IPS-20b (cell line): Measurements from ENCODE around the gene SPATS1.
A peak's percentile ranks its signal among the peaks of the same experiment; 100 is the strongest.

Experiments
- H3K27ac ChIP-seq: one replicate; pipeline ENCODE4 v1.5.1; 2013; ENCODE audit warnings: low read length
- H3K27me3 ChIP-seq: 2 replicates; pipeline ENCODE4 v1.6.1; 2013; ENCODE audit warnings: mild to moderate bottlenecking, low read length, inconsistent platforms; ENCODE audit not compliant: insufficient read depth
- H3K36me3 ChIP-seq: 2 replicates; pipeline ENCODE4 v1.6.1; 2013; ENCODE audit warnings: low read depth, mild to moderate bottlenecking, inconsistent platforms, low read length, moderate library complexity; ENCODE audit not compliant: insufficient read depth
- H3K4me1 ChIP-seq: 2 replicates; pipeline ENCODE4 v1.6.1; 2013; ENCODE audit warnings: mild to moderate bottlenecking, control low read depth, inconsistent platforms, low read length, moderate library complexity; ENCODE audit not compliant: insufficient read depth
- H3K4me3 ChIP-seq: 2 replicates; pipeline ENCODE4 v1.5.1; 2013; ENCODE audit warnings: mild to moderate bottlenecking, low read length, inconsistent platforms
- H3K9ac ChIP-seq: 2 replicates; pipeline ENCODE4 v1.6.1; 2013; ENCODE audit warnings: low read depth, mild to moderate bottlenecking, inconsistent platforms, low read length, moderate library complexity
- H3K9me3 ChIP-seq: 2 replicates; pipeline ENCODE4 v1.6.1; 2013; ENCODE audit warnings: mild to moderate bottlenecking, low read depth, low read length, inconsistent platforms; ENCODE audit not compliant: insufficient read depth

Gene SPATS1, protein sequence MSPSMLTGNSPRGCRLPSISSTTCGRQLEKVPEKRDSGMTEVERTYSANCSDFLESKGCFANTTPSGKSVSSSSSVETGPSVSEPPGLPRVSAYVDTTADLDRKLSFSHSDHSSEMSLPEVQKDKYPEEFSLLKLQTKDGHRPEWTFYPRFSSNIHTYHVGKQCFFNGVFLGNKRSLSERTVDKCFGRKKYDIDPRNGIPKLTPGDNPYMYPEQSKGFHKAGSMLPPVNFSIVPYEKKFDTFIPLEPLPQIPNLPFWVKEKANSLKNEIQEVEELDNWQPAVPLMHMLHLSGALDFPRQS

DNA sequence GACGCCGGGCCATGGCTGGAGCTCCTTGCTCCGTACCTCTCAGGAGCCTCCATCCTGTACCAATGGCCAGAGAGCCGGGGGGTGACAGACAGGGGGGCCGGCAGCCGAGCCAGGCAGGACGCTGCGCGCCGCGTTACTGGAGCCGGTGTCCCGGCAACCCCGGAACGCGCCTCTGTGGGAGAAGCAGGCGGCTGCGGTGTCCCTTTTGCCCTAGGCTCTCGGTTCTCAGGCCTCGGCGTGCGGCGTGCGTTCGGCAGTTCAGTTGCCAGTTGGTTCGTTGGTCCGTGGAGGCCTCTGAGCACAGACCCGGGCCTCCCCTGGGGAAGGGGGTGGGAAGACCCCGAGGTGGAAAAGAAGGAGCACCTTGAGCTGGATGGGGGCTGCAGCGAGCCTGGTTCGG lies at the start of gene SPATS1:
TSS of gene SPATS1 (plus strand) at position 162 of the 400 bp plus-strand sequence. CDS start 446 bp downstream, outside the sequence.
- Histone ChIP-seq H3K9me3 (no peaks in the 10 kb centered on the region), H3K36me3 (no peaks in the 10 kb centered on the region), H3K4me1 (no peaks in the 10 kb centered on the region), H3K27me3 (peaks cover 21% of the 10 kb centered on the region), H3K4me3 (no peak within 1 kb of the TSS), H3K27ac (no peak within 1 kb of the TSS), H3K9ac (no peak within 1 kb of the TSS)

- Histone ChIP-seq H3K27ac (no peak overlapping the region), H3K27me3 (peaks cover 75% of the 10 kb centered on the region), H3K36me3 (no peaks in the 10 kb centered on the region), H3K9ac (no peak overlapping the region), H3K4me1 (no peaks in the 10 kb centered on the region; the same call in 1 of the 2 replicates), H3K9me3 (no peaks in the 10 kb centered on the region), H3K4me3 (no peak overlapping the region)
Observed at GRCh38 chr6:44292661-44293365, 49.6 kb upstream of the SPATS1 start.

DNA sequence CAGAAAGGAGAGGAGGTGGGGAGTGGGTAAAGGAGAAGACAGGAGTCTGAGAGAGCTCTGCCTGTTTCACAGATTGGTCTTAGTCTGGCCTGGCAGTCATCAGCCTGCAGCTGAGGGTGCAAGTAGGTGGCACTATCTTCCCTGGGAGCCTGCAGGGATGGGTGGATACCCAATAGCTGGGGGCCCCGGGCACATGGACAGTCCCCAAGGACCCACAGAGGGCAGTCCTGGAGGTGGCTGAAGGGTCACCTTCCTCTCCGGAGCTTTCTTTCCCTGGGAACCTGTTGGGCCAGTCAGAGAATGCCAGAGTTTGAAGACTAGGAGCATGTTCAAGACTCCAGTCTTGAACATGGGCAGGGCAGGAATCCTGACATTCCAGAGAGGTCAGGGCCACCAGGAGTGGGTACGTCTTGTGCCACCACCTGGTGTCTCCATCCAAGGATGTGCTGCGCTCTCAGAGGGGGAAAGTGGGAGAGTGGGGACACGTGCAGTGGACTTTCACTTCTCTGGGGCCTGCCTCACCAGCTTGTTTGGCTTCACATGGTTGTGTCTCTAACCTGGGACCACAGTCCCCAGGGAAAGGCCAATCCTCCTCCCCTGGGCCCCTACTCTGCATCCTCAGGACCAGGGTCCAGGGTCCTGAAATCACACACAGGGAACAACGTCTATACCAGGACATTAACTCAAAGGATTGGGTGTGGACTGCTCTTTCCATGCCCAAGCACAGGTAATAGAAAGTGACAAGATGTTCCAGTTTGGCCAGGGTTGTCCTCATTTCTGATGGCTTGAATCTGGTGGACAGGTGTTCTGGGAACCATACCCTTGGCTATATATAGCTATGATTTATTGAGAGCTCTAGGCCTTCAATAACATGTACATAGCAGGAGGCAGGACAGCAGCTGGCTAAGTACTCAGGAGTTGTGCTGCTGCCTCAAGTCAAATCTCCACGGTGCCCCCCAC lies 47.3 kb upstream of the SPATS1 start:
- H3K27ac ChIP-seq: no peak overlapping the region
- no peak overlapping the region for H3K4me3 ChIP-seq
- H3K27me3 ChIP-seq: peaks cover 69% of the 10 kb centered on the region
- H3K4me1 ChIP-seq: no peaks in the 10 kb centered on the region; the same call in 1 of the 2 replicates
- no peaks in the 10 kb centered on the region for H3K9me3 ChIP-seq
- no peak overlapping the region for H3K9ac ChIP-seq
- H3K36me3 ChIP-seq: peaks cover 1% of the 10 kb centered on the region

GRCh38 chr6:44297063-44298038 lies 45.1 kb upstream of the SPATS1 start:
- Histone ChIP-seq H3K27ac (no peak overlapping the region), H3K4me1 (no peaks in the 10 kb centered on the region; the same call in 1 of the 2 replicates), H3K9me3 (no peaks in the 10 kb centered on the region), H3K36me3 (peaks cover 24% of the 10 kb centered on the region), H3K27me3 (peaks cover 48% of the 10 kb centered on the region), H3K4me3 (peak overlapping the region; percentile 79), H3K9ac (peak overlapping the region; percentile 65; the same call in 1 of the 2 replicates)

DNA sequence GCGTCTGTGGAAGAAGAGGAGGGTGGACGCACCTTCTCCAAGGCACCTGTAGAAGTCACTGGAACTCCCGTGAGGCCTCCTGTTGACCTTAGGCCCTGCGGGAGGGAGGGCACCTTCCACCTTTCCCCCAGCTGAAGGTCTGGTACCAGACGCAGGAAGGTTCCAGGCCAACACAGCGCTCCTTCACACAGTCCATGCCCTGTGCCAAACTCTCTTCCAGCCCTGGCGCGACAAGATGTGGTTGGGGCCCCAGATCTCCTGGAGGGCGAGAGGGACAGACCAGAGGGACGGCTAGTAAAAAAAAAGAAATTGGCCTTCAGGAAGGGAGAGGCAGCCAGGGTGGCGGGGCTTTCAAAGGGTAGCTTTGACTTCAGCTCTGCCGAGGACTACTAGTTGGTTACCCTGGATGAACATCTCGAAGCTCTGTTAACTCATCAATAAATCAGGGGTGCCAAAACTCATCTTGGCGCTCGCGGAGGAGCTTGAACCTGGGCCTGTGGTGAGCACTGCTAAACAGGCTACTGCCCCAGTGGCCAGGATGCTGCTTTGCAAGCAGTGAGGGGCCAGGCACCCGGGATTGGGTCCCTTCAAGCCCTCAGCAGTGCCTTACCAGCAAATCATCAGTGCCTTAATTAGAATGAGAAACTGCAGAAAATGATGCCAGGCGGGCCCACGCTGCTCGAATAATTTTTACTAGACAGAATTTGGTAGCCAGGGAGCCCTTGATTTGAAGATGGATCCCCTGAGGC lies 44.2 kb upstream of the SPATS1 start:
- Histone ChIP-seq H3K27ac (no peak overlapping the region), H3K27me3 (peaks cover 42% of the 10 kb centered on the region), H3K4me3 (peak overlapping the region; percentile 79), H3K9ac (peak overlapping the region; percentile 65; the same call in 1 of the 2 replicates), H3K36me3 (peaks cover 32% of the 10 kb centered on the region), H3K4me1 (no peaks in the 10 kb centered on the region; the same call in 1 of the 2 replicates), H3K9me3 (no peaks in the 10 kb centered on the region)

GRCh38 chr6:44298864-44299263 lies 43.6 kb upstream of the SPATS1 start:
- Histone ChIP-seq H3K27ac (no peak overlapping the region), H3K27me3 (peaks cover 42% of the 10 kb centered on the region), H3K9ac (no peak overlapping the region), H3K4me3 (no peak overlapping the region), H3K4me1 (no peaks in the 10 kb centered on the region; the same call in 1 of the 2 replicates), H3K36me3 (peaks cover 39% of the 10 kb centered on the region), H3K9me3 (no peaks in the 10 kb centered on the region)

DNA sequence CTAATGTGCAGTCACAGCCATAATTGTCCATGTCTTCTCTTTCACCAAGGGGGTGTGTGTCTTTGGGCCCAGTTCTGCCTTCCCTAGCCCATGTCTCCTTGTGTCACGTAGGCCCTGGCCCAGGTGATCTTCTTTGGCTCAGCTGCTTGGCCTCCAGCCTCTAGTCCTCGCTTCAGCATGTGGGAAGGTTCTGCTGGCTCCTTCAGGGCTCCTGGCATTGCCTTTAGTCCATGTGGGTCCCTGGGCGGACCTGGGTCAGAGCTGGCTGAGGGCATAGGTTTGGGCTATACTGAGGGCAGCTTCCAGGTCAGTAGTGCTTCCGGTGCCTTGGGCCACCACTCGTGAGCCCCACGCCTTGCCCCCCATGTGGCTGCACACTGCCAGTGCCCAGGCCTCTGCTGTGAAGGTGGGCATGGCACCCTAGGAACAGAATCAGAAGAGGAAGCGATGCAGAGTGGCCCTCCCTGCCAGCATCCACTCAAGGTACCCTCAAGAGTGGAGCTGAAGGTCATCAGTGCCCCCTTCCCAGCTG lies 42.1 kb upstream of the SPATS1 start:
- Histone ChIP-seq H3K36me3 (peaks cover 54% of the 10 kb centered on the region), H3K27me3 (peaks cover 35% of the 10 kb centered on the region), H3K9me3 (no peaks in the 10 kb centered on the region), H3K27ac (no peak overlapping the region), H3K4me3 (no peak overlapping the region), H3K9ac (no peak overlapping the region), H3K4me1 (no peaks in the 10 kb centered on the region; the same call in 1 of the 2 replicates)

DNA sequence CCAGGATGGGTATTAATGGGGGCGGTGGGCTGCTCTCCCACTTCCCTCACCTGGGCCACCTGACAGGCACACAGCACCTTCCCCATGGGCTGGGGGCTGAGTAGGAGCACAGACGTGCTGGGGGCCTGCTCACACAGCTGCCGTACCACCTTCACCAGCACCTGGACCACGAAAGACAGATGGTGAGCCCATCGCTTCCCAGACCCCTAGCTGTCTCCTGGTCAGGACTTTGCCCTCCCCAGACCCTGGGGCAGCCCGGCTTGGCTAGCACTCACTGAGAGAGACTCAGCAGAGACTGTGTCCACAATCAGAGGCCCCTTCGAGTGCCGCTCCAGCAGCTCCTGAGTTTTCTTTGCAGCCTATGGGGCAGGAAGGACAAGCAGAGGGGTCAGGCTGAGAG lies 41.3 kb upstream of the SPATS1 start:
- Histone ChIP-seq H3K9me3 (no peaks in the 10 kb centered on the region), H3K27ac (no peak overlapping the region), H3K27me3 (peaks cover 27% of the 10 kb centered on the region), H3K9ac (no peak overlapping the region), H3K36me3 (peaks cover 61% of the 10 kb centered on the region), H3K4me3 (no peak overlapping the region), H3K4me1 (no peaks in the 10 kb centered on the region; the same call in 1 of the 2 replicates)

- no peak overlapping the region for H3K4me3 ChIP-seq
- peaks cover 18% of the 10 kb centered on the region for H3K27me3 ChIP-seq
- peaks cover 70% of the 10 kb centered on the region for H3K36me3 ChIP-seq
- no peak overlapping the region for H3K9ac ChIP-seq
- H3K4me1 ChIP-seq: no peaks in the 10 kb centered on the region; the same call in 1 of the 2 replicates
- H3K9me3 ChIP-seq: no peaks in the 10 kb centered on the region
- no peak overlapping the region for H3K27ac ChIP-seq
Observed at GRCh38 chr6:44301782-44302564, 40.5 kb upstream of the SPATS1 start.
